Fibroblast of peridontal ligament (primary cell): Measurements from ENCODE around the gene C12orf42.
"Not testable (repeated sequence)": the region's sequence is repeated elsewhere in the genome, so short reads cannot be mapped to it uniquely, and the experiment has no call there.

Experiments
- DNase-seq: peaks from one replicate; pipeline ENCODE4 v3.0.0-alpha.2; 2010; ENCODE audit errors: extremely low read depth

Gene C12orf42

DNA sequence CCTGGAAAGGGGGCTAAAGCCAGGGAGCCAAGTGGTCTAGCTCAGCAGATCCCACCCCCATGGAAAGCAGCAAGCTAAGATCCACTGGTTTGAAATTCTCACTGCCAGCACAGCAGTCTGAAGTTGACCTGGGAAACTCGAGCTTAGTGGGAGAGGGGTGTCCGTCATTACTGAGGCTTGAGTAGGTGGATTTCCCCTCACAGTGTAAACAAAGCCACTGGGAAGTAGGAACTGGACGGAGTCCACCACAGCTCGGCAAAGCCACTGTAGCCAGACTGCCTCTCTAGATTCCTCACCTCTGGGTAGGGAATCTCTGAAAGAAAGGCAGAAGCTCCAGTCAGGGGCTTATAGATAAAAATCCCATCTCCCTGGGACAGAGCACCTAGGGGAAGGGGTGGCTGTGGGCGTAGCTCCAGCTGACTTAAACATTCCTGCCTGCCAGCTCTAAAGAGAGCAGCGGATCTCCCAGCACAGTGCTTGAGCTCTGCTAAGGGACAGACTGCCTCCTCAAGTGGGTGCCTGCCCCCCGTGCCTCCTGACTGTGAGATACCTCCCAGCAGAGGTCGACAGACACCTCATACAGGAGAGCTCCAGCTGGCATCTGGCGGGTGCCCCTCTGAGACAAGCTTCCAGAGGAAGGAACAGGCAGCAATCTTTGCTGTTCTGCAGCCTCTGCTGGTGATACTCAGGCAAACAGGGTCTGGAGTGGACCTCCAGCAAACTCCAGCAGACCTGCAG, 70.8 kb downstream of the C12orf42 start:
- DNase-seq: not testable (repeated sequence)

DNA sequence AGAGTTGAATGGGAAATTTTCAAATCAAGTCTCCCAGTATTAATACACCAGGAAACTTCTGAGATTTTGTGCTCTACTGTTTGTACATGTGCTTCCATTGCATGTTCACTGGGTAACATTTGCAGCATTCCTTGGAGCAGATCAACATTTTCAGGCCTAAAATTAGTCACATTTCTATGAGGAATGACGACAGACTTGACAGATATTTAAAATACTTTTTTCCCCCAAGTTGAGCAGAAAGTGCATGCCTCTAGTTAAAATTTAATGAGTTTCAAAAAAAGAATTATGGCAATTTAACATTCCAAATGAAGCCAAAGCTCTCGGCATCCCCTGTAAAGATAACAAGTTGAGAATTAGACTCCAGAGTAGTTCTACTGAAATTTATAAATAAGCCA, 72.3 kb downstream of the C12orf42 start:
- no peak for DNase-seq

DNA sequence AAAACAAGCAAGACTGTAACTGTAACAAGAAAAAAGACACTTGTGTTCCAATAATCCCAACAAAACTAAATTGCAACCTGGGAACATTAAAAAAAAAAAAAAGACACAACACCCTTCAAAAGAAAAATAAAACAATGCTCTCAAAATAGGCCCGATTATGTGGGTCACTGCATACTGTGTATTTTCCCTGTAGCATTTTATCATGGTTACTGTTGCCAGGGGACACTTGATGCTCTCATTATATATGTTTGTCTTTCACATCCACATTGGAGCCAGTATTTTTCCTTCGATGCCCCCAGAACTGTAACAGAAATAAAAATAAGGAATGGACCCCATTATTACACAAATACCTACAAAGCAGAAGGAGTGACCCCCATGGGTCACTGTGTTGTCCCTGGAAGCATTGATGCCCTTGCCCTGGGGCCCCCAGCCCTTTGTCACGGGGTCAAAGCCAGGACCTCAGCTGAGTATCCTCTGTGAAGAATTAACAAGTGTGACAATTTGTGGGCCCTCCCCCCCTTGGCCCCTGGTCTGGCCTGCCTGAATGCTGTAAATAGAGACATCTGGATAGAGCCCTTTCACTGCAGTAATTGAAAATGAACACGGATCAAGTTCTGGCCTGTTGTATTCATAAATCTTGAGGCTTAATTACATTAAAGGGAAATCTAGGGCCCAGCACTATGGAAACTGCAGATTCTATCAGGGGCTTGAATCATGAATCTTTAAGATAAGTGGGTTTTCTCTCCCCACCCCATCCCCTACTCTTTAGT, 72.8 kb downstream of the C12orf42 start:
- DNase-seq: no peak

DNA sequence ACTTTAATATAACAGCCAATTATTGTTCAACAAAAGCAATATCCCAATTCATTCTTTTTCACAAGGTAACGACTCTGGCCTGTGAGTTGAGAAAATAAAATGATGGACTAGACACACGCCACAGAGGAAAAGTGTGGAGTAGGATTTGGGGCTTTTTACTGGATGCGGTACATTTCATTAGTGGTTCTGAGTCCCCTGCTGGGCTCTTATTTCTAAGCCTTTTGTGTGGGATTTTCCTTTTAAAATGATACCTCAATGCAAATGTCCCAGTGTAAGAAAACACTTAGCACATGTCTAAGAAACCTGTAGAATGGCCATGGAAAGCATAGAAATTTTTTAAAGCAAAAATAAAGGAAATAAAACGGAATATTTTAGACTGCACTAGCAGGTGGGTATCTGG, 73.4 kb downstream of the C12orf42 start:
- DNase-seq: no peak

DNA sequence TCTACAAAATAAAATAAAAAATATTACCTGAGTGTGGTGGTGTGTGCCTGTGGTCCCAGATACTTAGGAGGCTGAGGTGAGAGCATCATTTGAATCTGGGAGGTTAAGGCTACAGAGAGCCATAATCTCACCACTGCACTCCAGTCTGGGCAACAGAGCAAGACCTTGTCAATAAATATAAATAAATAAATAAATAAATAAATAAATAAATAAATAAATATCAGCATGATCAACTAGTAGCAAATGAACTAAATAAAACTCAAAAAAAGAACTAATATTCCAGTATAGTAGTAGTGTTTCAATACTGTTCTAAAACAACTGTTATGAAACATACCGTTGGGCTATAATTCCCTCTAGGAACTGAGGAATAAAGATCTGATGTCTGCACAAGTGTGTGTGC, 74.4 kb downstream of the C12orf42 start:
- no peak for DNase-seq

DNA sequence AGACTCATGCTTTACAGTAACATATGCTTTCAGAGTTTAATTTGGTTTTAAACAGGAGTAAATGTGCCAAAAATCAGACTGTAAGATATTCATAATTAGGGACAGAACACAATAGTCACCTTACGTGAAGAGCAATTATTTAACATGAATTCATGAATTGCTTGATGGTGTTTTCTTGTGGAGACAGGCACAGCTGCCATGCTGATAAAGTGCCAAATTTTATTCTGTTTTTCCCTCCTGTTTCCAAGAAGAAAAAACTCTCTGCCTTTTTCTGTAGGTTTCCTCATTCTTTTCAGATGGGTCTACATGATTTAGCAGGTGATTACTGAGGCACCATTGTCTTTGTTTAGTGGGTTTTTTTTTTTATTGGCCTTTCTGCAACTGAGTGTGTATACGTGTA, 80.1 kb downstream of the C12orf42 start:
- DNase-seq: no peak

DNA sequence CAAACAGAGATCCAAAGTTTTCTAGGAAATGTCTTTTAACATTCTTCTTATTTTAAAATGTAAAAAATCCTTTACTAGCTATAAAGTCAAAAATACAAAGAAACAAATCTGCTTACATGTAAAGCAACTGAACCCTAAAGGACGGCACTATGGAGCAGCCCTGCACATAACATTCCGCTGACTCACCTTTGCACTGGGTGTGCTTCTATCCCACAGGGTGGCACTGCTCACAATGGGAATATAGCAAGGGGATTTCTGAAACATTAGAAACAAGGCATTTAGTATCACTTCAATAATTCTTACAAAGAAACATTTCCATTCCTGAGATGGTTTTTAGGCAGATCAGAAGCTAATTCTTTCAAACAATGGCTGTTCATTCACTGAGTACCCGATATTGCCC, 94.3 kb downstream of the C12orf42 start:
- no peak for DNase-seq

DNA sequence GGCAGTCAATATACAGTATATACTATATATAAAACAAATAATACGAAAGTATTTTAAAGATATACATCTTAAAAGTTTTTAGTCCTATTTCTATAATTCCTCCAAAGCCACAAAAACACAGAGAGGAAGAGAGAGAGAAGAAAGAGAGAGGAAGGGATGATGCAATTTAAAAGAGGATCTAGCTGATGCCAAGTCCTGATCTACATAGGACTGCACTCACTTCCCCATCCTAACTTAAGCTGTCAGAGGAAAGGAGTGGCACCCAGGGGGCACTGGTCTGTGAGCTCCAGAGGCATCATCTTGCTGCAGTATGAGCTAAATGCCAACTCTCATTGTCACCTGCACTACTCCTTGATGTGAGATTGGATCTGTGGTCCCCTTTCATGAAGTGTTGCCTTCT, 95.8 kb downstream of the C12orf42 start:
- DNase-seq: no peak

DNA sequence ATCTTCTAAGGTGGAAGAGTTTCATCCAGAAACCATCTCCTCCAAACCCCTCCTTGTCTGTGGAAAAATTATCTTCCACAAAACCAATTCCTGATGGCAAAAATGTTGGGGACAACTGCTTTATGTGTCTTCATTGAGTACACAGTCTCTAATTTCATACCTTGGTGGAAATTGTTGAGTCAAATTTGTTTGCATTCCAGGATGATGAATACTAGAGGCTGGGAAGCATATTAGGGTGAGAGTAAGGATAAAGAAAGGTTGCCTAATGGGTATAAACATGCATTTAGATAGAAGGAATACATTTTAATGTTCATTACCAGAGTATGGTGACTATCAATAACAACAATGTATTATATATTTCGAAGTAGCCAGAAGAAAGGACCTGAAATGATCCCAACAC, 98.2 kb downstream of the C12orf42 start:
- DNase-seq: no peak

DNA sequence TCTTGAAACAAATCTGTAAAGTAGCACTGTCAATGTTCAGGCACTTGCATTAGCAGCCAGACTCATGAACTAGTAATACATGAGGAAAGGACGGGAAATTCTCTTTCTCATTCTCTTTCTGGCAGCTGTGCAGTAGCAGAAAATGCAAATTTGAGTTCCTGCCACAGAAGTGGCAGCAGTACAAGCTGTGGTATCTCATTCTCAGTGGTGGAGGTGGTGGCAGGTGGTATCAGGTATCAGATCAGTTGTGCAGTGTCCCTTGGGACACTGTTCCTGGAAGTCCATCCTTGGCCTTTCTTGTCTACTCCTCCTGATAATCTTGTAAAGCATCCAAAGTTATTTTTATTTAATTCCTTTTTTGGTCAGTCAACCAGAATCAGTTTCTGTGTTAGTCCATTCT, 103.0 kb downstream of the C12orf42 start:
- DNase-seq: no peak

DNA sequence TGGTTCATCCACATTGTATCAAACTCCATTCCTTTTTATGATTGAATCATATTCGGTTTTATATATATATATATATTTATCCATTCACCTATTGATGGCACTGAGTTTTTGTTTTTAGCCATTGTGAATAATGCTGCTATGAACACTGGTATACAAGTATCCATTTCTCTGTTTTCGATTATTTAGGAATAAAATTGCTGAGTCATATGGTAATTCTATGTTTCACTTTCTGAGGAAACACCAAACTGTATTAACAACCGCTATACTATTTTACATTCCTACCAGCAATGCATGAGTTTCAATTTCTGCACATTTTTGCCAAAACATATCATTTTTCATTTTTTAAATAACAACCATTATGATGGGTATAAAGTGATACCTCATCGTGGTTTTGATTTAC, 104.7 kb downstream of the C12orf42 start:
- DNase-seq: no peak

DNA sequence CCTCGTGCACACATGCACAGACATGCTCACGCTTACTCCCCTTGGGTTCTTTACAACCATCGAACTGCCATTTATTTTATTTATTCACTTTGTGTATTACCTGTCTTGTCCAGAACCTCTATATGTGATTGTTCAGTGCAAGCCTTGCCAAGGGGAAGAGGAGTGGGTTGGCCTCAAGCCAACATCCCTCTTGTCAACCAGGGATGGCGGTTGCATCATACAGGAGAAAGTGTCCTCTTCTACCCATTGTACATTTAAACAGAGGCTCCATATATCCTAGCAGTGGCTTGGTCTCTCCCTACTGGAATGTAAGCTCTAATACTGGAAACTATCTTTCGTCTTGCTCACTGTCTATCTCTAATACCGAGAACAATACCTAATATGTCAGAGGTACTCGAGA, 108.4 kb downstream of the C12orf42 start:
- no peak for DNase-seq

DNA sequence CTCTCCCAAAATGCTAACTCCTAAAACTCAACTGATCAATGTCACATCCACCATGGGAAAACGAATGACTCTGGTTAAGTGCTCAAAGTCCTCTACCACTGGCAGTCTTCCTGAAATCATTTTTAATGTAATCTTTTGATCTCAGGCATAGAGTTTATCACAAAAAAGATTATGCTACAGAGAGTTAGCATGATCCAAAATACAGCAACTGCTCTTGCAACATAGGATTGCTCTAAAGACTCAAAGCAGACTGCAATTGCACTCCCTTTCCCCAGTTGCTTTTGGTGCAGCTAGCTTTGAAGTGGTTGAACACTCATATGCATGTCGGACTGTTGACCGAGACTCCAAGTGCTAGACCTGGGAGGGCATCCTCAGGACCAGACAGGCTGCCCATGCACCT, 109.3 kb downstream of the C12orf42 start:
- DNase-seq: no peak

DNA sequence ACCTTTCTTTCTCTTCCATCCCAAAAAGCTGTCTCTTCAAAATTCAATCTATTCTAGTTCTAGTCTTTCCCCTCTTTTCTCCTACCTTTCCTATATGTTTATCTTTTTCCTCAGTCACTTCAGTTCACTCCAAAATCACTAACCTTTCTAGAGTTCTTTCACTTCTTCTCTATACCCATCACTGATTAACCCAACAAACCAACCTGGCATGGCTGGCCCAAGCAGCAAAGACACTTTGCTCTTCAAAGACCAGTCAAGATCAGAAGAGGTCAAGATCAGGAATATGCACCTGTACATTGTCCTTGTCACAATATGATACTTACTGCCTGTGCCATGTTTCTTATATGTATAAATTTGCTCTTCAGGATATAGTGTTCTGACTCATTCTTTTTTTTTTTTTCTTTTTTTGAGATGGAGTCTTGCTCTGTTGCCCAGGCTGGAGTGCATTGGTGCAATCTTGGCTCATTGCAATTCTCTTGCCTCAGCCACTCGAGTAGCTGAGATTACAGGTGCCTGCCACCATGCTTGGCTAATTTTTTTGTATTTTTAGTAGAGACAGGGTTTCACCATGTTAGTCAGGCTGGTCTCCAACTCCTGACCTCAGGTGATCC, 112.9 kb downstream of the C12orf42 start:
- no peak for DNase-seq

DNA sequence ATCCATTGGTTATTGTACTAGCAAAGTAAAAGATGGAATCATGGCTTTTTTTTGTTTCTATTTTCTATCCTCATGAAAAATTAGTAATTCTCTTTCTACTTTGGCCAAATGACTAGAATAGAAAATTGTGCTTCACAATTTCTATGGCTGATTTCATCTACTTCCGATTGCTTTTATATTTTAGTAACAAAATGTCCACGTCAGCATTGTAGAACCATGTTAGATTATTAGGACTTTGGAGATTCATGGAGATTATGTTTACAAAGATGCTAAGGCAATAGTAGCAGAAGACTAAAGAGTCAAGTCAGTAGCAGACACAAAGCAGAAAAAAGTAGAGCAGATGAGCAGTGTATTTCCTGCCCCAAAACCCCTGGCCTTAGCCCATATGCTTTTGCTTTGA, 113.6 kb downstream of the C12orf42 start:
- no peak for DNase-seq

DNA sequence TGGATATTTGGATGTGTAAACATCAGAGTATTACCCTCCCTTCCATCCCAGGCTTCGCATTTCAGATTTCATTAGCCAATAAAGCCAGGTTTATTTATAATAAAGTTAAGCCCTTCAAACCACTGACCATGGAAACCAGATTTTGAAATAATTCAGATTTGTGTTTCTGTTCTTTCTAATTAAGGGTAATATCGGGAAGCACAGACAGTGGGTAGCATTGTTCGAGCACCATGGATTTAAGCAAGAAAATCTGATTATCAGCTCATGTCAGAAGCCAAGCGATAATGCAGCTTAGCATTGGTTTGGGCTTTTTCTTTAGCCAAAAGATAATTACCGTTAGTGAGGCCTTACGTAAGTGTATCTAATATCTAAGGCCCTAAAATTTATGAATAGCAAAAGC, 116.1 kb downstream of the C12orf42 start:
- no peak for DNase-seq

DNA sequence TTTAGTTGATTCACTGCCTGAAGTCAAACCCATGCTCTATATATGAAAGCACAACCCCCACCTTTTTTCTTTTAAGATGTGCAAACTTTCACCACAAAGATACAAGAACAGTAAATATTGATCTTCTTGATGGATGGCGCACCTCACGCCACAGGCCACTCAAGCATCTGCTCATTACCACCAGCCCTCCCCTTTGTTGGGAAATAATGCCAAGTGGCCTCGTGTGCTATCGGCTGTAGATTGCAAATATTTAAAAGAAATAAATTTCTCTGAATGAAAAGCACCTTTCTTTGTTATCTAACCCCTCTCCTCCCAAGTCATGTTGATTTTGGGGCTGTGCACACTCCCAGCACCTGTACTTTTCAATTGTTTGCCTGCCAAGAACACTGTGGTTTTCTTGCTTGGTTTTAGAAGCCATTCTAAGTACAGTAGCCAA, 122.7 kb downstream of the C12orf42 start:
- no peak for DNase-seq

DNA sequence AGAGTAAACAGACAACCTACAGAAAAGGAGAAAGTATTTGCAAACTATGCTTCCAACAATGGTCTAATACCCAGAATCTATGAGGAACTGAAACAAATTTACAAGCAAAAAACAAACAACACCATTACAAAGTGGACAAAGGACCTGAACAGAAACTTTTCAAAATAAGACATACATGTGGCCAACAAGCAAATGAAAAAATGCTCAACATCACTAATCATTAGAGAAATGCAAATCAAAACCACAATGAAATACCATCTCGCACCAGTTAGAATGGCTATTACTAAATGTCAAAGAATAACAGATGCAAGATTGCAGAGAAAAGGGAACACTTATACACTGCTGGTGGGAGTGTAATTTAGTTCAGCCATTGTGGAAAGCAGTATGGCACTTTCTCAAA, 125.8 kb downstream of the C12orf42 start:
- DNase-seq: no peak

DNA sequence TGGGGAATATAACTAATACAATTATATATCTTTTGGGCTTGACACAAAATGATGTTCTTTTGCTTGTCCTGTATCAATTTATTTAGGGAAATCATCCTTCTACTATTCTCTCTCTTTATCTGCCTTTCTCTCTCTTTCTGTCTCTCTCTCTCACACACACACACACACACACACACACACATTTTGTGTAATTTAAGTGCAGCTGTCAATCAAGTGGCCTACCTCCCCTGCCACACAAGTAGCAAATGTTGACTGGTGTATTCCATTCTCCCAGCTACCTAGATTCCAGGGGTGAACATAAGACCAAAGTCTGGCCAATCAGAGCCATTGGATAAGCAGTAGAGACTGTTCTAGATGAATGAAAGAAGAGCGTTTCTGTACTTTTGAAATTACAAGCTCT, 127.6 kb downstream of the C12orf42 start:
- no peak for DNase-seq

DNA sequence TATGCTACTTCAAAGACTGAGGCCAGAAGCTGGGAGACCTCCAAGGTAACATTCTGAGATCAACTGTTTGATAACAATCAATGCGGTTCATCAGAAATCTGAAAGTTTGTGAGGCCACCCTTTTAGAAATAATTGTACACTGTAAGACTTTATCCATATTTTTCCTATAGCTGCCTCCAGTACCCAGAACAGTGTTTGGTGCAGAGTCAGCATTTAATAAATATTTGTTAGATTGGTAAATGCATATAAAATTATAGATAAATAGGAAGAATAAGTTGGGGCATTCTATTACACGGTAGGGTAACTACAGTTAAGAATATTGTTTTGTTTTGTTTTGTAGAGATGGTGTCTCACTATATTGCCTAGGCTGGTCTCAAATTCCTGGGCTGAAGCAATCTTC, 141.4 kb downstream of the C12orf42 start:
- no peak for DNase-seq

DNA sequence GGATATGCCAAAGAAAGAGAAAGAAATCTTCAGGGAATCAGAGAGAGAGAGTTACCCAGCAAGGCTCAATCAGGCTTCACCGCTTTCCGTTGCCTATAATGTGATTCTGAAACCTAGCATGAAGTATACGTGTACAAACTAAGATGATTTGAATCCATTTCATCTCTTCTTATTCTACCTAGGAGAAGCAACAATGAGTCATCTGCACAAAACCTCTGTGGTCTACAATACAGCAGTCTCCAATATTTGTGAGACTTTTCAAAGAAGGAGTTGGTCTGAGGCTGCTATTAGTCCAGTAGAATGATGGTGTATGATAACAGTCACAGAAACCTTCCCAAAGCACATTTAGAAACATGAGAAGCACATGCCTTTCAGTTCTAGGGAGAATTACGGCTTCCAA, 141.9 kb downstream of the C12orf42 start:
- DNase-seq: no peak

DNA sequence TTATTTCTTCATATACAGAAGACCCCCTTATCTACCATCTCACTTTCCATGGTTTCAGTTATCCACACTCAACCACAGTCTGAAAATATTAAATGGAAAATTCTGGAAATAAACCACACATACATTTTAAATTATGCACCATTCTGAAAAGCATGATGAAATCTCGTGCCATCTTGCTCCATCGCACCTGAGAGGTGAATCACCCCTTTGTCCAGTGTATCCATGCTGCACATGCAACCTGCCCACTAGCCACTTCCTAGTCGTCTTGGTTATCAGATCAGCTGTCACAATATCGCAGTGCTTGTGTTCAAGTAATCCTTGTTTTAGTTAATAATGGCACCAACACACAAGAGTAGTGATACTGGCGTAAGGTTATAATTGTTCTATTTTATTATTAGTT, 145.7 kb downstream of the C12orf42 start:
- no peak for DNase-seq

DNA sequence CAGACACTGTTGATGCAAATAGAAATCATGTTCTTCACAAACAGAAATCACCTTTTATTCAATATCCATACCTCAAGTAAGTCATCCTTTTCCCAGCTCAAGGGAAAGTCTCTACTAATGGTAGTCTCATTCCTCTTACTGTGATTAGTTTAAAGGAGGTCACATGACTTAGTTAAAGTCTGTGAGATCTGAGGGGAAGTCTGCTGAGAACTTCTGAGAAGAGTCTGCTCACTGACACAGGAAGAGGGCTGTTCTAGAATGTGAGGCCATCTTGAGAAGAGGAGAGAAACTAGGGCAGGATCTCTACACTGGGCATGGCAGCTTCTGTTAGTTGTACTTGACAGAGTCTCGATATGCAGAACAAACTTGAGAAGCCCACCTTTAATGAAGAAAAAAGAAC, 146.8 kb downstream of the C12orf42 start:
- no peak for DNase-seq
